ENCODE data around the gene GNA14.

GRCh38 chr9:77511525-77511924 lies 136.6 kb downstream of the GNA14 start:
- TF ChIP-seq CTCF (conservative IDR thresholded peaks at IDR 0.05) (no peak), ZFX (IDR thresholded peaks at IDR 0.05) (no peak)
